Liver (tissue), 3 donors: Measurements from ENCODE around the gene BCL2.

ENCODE experiments used
- ATF3 ChIP-seq: IDR thresholded peaks from 2 replicates; pipeline ENCODE4 v1.6.1; 2016; ENCODE audit warnings: antibody characterized with exemption
- CTCF ChIP-seq: fragments of 150-350 bp; IDR thresholded peaks from 2 replicates; pipeline ENCODE4 v1.5.1; 2017; ENCODE audit warnings: improper control_type of control experiment, low read depth, low read length; ENCODE audit not compliant: missing input control
- EGR1 ChIP-seq, 2 donors: IDR thresholded peaks; 2 replicates each; pipeline ENCODE4 v1.6.1; 2016 to 2018; ENCODE audit warnings: antibody characterized with exemption in 2 of 2, low read depth in 2 of 2
- GABPA ChIP-seq, 2 donors: IDR thresholded peaks in 1 of 2; conservative IDR thresholded peaks in 1 of 2; 2 replicates each; pipeline ENCODE4 v1.6.1; 2016; ENCODE audit warnings: antibody characterized with exemption in 2 of 2, mild to moderate bottlenecking in 1 of 2, moderate library complexity in 1 of 2
- JUND ChIP-seq, 2 donors: IDR thresholded peaks; 2 replicates each; pipeline ENCODE4 v1.6.1; 2016; ENCODE audit warnings: antibody characterized with exemption in 2 of 2
- MAX ChIP-seq: IDR thresholded peaks from 2 replicates; pipeline ENCODE4 v1.6.1; 2016; ENCODE audit warnings: antibody characterized with exemption
- NR2F2 ChIP-seq: IDR thresholded peaks from 2 replicates; pipeline ENCODE4 v1.6.1; 2016; ENCODE audit warnings: antibody characterized with exemption
- RAD21 ChIP-seq, 2 donors: IDR thresholded peaks; 2 replicates each; pipeline ENCODE4 v1.6.1; 2016; ENCODE audit warnings: antibody characterized with exemption in 2 of 2, mild to moderate bottlenecking in 2 of 2
- SP1 ChIP-seq: IDR thresholded peaks from 2 replicates; pipeline ENCODE4 v1.6.1; 2018; ENCODE audit warnings: antibody characterized with exemption, mild to moderate bottlenecking
- TAF1 ChIP-seq: conservative IDR thresholded peaks from 2 replicates; pipeline ENCODE4 v1.6.1; 2016; ENCODE audit warnings: antibody characterized with exemption, mild to moderate bottlenecking
- donor health status: healthy.
- donor health status: healthy.

- no peak for TF ChIP-seq CTCF
- TF ChIP-seq MAX = no peak
- no peak for TF ChIP-seq RAD21 (IDR thresholded peaks at IDR 0.05)
- TF ChIP-seq ATF3 = no peak
- TF ChIP-seq TAF1 = no peak
- TF ChIP-seq SP1 = no peak
- TF ChIP-seq JUND (IDR thresholded peaks at IDR 0.05) = no peak
- TF ChIP-seq NR2F2 = no peak
- no peak for TF ChIP-seq GABPA (IDR thresholded peaks at IDR 0.05 in 1 of 2, conservative IDR thresholded peaks at IDR 0.05 in 1 of 2)
- no peak for TF ChIP-seq EGR1 (IDR thresholded peaks at IDR 0.05; ENCODE audit: low read depth in 2 of 2)
Measured at GRCh38 chr18:63283305-63284094, 36.1 kb downstream of the BCL2 start.
